22Rv1 (cell line): ENCODE measurements around the gene C14orf132.
"Not testable (repeated sequence)": the region's sequence is repeated elsewhere in the genome, so short reads cannot be mapped to it uniquely, and the experiment has no call there.

ENCODE experiments used
- CTCF ChIP-seq: fragments of 450-650 bp; IDR thresholded peaks from 2 replicates; pipeline ENCODE4 v1.5.1; 2017; ENCODE audit warnings: mild to moderate bottlenecking
- ZFX ChIP-seq: fragments of 450-650 bp; IDR thresholded peaks from 2 replicates; pipeline ENCODE4 v1.6.1; 2017; ENCODE audit warnings: antibody characterized with exemption, borderline replicate concordance

- not testable (repeated sequence) for TF ChIP-seq CTCF, ZFX
Measured at GRCh38 chr14:96012757-96013156, 26.4 kb upstream of the C14orf132 start.
